Measurements from ENCODE around the gene ZNF791.

DNA sequence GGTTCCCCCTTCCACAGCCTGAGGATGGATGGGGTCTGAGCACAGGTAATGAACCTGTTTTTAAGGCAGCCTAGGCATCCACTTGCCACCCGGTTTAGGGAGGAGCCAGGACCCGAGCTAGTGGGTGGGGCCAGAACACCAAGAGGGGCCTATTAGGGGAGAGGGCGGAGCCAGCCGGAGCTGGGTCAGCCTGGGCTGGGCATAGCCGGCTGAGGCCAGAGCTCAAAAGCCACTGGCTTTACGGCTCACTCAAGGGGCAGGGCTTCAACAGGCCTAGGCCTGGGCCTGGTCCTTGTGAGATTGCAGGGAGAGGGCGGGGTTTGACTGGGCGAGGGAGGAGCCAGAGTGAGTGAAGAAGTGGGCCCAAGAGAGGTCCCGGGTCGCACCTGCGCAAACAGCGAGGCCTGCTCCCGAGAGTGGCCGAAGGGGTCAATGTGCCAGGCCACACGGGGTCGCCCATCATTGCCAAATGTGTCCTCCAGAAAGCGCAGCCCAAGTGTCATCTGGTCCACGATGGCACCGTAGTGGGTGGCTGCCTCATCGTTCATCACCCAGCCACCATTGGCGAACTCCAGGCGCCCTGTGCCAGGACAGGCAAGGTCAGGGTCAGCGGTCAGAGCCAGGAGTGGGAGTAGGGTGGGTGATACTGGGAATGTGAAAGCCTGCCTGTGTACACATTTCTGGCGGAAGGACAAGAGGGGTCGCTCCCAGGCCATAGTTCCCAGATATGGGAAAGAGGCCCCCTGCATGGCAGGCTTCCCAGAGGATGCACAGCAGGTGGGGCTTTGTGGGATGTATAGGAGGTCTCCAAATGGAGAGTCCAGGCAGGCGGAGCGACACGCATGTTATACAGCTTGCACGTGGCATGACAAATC lies 53.9 kb downstream of the ZNF791 start:
- TF ChIP-seq CTCF (IDR thresholded peaks at IDR 0.05; ENCODE audit: poor library complexity) (no peak), EZH2 (IDR thresholded peaks at IDR 0.05; ENCODE audit: borderline replicate concordance) (no peak)

All from hepatocyte (in vitro differentiated cells).